GM21390 (cell line): Measurements from ENCODE around the gene PDCD2L.
"Not testable (repeated sequence)": the region's sequence is repeated elsewhere in the genome, so short reads cannot be mapped to it uniquely, and the experiment has no call there.

Experiments
- ATAC-seq: cut with Tn5 transposase; IDR thresholded peaks from one replicate; pipeline ENCODE4 v1.9.1; 2021; ENCODE audit not compliant: unreplicated experiment

Gene PDCD2L

DNA sequence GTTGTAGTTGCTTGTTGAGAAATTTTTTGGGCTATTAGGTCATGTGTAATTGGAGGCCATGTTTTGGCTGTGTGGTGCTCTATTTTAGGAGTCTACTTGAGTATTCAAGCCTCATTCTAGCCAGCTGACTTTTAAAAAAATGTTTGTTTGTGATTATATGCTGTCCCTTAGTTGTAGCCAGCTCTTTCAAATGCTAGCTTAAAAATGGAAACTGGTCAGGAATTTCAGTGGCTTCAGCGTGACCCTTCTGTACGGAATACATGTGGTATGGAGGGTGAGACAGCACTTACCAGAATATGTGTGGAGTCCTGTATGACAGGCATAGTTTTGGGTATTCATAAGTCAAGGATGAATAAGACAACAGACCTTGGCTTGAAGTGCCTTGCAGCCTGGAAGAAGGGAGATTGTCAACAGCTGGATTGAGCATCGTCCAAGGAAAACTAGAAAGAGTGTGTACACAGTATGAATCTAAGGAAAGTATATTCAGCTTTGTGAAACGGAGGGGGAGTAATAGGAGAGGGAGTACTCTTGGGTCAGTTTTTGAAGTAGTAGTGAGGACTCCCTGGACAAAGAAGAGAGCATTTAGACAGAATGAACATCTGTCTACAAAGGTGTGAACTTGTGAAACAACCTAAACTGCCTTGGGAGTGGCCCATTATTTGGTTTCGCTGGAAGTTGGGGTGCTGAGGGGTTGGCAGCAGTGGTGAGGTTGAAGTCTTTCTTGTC is 57.3 kb downstream of the PDCD2L start:
- ATAC-seq, result no peak

DNA sequence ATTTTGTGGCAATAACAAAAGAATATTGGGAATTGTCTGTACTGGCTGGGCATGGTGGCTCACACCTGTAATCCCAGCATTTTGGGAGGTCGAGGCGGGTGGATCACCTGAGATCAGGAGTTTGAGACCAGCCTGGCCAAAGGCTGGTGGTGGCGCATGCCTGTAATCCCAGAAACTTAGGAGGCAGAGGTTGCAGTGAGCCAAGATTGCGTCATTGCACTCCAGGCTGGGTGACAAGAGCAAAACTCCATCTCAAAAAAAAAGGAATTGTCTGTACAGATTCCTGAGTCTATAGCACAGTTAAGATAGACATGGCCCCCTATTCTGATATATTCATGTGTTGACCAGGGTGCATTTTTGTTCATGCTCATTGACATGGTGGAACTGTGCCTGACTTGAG is 60.6 kb downstream of the PDCD2L start:
- ATAC-seq, result not testable (repeated sequence)

DNA sequence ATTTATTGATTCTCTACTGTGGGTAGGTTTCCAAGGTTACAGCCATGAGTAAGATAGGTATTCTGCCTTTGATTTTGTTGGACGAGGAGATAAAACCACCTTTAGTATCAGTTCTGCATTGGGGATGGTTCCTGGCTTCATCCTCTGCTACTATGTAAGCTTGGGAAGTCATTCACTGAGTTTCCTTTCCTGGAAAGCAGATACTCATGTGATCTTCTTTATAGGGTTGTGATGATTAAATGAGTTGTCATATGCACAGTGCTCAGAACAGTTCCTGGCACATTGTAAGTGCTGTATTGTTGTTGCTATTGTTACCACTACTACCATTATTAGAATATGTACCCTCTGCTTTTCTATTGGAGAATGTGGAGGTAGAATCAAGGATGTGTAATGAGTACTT is 64.2 kb downstream of the PDCD2L start:
- no peak for ATAC-seq

DNA sequence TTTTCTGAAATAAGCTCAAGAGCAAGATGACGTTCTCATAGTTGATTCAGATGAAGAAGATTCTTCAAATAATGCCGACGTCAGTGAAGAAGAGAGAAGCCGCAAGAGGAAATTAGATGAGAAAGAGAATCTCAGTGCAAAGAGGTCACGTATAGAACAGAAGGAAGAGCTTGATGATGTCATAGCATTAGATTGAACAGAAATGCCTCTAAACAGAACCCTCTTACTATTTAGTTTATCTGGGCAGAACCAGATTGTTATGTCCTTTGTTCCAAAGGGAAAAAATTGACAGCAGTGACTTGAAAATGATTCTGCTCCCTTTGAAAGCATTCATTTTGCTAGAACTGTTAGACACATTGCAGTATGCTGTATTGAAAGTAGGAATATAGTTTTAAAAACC is 64.8 kb downstream of the PDCD2L start:
- ATAC-seq, result not testable (repeated sequence)

DNA sequence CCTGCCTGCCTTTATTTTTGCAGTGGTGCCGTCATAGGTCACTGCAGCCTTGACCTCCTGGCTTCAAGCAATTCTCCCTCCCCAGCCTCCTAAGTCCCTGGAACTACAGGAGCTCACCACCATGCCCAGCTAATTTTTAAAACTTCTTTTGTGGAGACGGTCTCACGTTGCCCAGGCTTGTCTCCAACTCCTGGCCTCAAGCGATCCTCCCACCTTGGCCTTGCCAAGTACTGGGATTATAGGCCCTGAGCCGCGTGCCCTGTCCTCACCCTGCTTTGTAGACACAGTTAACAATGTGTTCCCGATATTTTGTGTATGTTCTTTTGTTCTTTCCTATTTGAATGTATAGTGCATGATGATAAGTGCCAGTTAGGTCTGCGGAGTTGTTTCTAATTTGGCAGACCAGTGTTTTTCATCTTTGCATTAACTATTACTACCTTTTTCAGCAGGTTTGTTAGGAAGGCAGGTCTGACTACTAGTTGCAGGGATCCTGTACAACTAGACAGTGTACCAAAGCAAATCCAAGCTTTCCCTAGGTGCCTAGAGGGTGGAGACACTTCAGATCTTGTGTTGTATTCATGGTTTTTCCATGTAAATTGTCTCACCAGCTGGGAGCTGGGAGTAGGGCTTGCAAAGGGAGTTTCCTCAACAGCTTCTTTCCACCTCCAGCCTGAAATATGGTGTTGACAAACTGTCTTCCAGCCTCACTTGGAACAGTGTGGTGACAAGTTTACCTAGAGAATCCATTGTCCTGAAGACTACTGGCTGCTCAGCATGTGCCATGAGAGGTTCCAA is 67.9 kb downstream of the PDCD2L start:
- no peak for ATAC-seq

DNA sequence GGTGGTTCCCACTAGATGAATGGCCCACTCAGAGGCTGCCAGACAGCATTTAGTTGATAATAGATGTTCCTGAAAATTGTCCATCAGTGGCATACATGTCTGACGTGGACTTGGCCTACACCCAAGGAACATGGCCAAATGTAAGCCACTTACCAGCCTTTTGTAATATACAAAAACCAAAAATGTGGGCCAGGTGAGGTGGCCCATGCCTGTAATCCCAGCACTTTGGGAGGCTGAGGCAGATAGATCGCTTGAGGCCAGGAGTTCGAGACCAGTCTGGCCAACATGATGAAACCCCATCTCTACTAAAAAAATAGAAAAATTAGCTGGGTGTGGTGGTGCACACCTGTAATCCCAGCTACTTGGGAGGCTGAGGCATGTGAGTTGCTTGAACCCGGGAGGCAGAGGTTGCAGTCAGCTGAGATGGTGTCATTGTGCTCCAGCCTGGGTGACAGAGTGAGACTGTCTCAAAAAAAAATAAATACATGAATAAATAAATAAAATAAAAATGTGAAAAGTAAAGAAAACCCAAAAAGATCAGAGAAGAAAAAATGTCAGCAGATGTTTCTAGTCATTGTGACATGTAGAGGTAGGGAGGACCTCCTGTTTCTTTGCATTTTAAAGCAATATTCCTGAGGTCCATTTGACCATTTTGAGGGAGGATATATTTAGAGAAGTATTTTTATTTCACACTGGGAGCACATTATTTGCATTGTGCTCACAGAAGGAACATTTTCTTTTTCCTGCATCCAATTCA is 70.2 kb downstream of the PDCD2L start:
- ATAC-seq, result no peak

DNA sequence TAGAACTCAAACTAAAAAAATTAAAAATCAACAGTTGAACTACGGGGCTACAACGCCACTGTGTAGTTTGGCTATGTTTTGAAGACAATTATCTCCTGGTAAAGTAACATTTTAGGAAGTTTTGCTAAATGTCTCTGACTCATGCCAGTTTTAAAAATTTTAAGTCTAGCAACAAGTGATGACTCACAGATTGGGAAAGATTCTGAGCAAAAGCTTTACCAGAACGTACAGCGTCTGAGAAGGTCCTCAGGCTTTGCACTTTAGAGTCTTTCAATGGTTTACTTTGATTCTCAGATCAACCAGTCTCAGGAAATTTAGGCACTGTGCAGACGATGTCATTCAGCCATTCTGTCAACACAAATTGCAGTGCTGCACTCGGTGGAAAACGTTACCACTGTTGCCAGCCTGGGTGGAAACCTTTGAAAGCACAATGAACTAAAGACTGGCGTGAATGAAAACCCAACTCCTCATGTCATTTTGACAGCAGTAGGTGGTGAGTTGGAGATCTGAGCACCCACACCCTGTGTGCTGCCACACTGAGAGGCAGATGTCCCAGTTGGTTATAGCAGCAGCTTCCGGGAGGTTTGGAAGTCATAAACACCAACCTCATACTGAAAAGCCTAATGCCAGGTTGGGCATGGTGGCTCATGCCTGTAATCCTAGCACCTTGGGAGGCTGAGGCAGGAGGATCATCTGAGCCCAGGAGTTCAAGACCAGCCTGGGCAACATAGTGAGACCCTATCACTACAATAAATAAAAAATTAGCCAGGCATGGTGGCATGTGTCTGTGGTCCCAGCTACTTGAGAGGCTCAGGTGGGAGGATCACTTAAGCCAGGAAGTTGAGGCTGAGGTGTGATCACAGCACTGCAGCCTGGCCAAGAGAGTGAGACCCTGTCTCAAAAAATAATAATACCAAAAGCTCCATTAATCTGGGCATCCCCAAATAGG is 71.1 kb downstream of the PDCD2L start:
- no peak for ATAC-seq
